Calu3 (cell line): ENCODE results near the gene CLEC4M. TPM values are rescaled to one million over a fixed set of nuclear protein-coding genes. Genes with fewer than 3 reads are reported as not detected.

ENCODE experiments used
- BruUV-seq: library from RNA; stranded (reverse); fragments of 400-500 nt; replicated peaks from 2 replicates; lab custom pipeline; 2021; lab: Mats Ljungman, UMichigan
- CTCF ChIA-PET: fragments of 300-600 bp; sonication (Branson Sonifier 250); formaldehyde crosslinking; loops from one replicate; lab custom pipeline; 2022; ENCODE audit warnings: antibody characterized with exemption; lab: Charles Lee
- DNase-seq: peaks from one replicate; pipeline ENCODE4 v3.0.0; 2022
- H3K27ac Mint-ChIP-seq: one replicate; pipeline ENCODE4 v1.8.0; 2022; ENCODE audit warnings: mixed read lengths; ENCODE audit not compliant: unreplicated experiment
- H3K27me3 Mint-ChIP-seq: one replicate; pipeline ENCODE4 v1.8.0; 2022; ENCODE audit warnings: mixed read lengths; ENCODE audit not compliant: unreplicated experiment
- H3K36me3 Mint-ChIP-seq: one replicate; pipeline ENCODE4 v1.8.0; 2022; ENCODE audit warnings: mild to moderate bottlenecking, moderate library complexity, mixed read lengths; ENCODE audit not compliant: insufficient read depth, unreplicated experiment
- H3K4me1 Mint-ChIP-seq: one replicate; pipeline ENCODE4 v1.8.0; 2022; ENCODE audit warnings: mild to moderate bottlenecking, low read depth, mixed read lengths; ENCODE audit not compliant: unreplicated experiment
- H3K4me3 Mint-ChIP-seq: one replicate; pipeline ENCODE4 v1.8.0; 2022; ENCODE audit warnings: mild to moderate bottlenecking, low read depth, moderate library complexity, mixed read lengths; ENCODE audit not compliant: unreplicated experiment
- H3K9me3 Mint-ChIP-seq: one replicate; pipeline ENCODE4 v1.8.0; 2022; ENCODE audit warnings: low read depth, mixed read lengths; ENCODE audit not compliant: unreplicated experiment
- CTCF ChIP-seq: fragments of 200-600 bp; IDR thresholded peaks from one replicate; pipeline ENCODE4 v1.8.0; 2022; ENCODE audit warnings: antibody characterized with exemption; ENCODE audit not compliant: unreplicated experiment
- intact Hi-C: fragments of 100-400 bp; cut with micrococcal nuclease; formaldehyde crosslinking; loops from one replicate; pipeline ENCODE4 v1.10.0; 2022; ENCODE audit not compliant: unreplicated experiment
- total RNA-seq: library from RNA; stranded (reverse); gene quantifications from 2 replicates; pipeline ENCODE4 v1.2.3, GENCODE V29; 2022

Gene CLEC4M
- total RNA-seq, 1 experiment from 2014 or later = not detected

- BruUV-seq = no TSS peak
- no peak for TF ChIP-seq CTCF
- Mint-ChIP-seq H3K27ac (no peak overlapping the region), H3K4me1 (no peaks in the 10 kb centered on the region), H3K36me3 (no peaks in the 10 kb centered on the region), H3K27me3 (peaks cover 27% of the 10 kb centered on the region), H3K9me3 (no peaks in the 10 kb centered on the region), H3K4me3 (no peak overlapping the region)
- intact Hi-C loops = no loop called here
- DNase-seq = no peak
- CTCF ChIA-PET = no interaction called here
Observed at GRCh38 chr19:7720351-7720750, 42.7 kb upstream of the CLEC4M start.

GRCh38 chr19:7722231-7722651 is 40.8 kb upstream of the CLEC4M start:
- TF ChIP-seq CTCF = no peak
- Mint-ChIP-seq H3K9me3 (no peaks in the 10 kb centered on the region), H3K4me1 (no peaks in the 10 kb centered on the region), H3K27me3 (peaks cover 34% of the 10 kb centered on the region), H3K36me3 (no peaks in the 10 kb centered on the region), H3K27ac (no peak overlapping the region), H3K4me3 (no peak overlapping the region)
- intact Hi-C loops = no loop called here
- no peak for DNase-seq
- CTCF ChIA-PET = no interaction called here
- BruUV-seq = no TSS peak

- CTCF ChIA-PET = interaction anchor here (1.1 kb wide), 1 partner anchor 157 kb away, joined by 3 read pairs; no protein-coding TSS in a partner anchor
- intact Hi-C loops = no loop called here
Observed at GRCh38 chr19:7725791-7726190, 37.3 kb upstream of the CLEC4M start.

GRCh38 chr19:7729211-7729610 is 33.8 kb upstream of the CLEC4M start:
- Mint-ChIP-seq H3K27me3 (peaks cover 66% of the 10 kb centered on the region), H3K4me3 (no peak overlapping the region), H3K9me3 (no peaks in the 10 kb centered on the region), H3K4me1 (no peaks in the 10 kb centered on the region), H3K36me3 (no peaks in the 10 kb centered on the region), H3K27ac (no peak overlapping the region)
- CTCF ChIA-PET = no interaction called here
- intact Hi-C loops = no loop called here
- no peak for DNase-seq
- BruUV-seq = no TSS peak
- no peak for TF ChIP-seq CTCF

More at GRCh38 chr19:7725791-7726190, 37.3 kb upstream of the CLEC4M start:
- BruUV-seq = no TSS peak
- no peak for DNase-seq
- no peak for TF ChIP-seq CTCF
- no peak overlapping the region for H3K27ac Mint-ChIP-seq
- no peak overlapping the region for H3K4me3 Mint-ChIP-seq
- H3K9me3 Mint-ChIP-seq = no peaks in the 10 kb centered on the region
- H3K27me3 Mint-ChIP-seq = peaks cover 67% of the 10 kb centered on the region
- no peaks in the 10 kb centered on the region for H3K4me1 Mint-ChIP-seq
- no peaks in the 10 kb centered on the region for H3K36me3 Mint-ChIP-seq
